K562 (cell line): ENCODE results near the gene PIGK. TPM values are rescaled to one million over a fixed set of nuclear protein-coding genes. Genes with fewer than 3 reads are reported as not detected.

Experiments
- GTF2A2 ChIP-seq: IDR thresholded peaks from 2 replicates; pipeline ENCODE4 v1.6.1; 2016; ENCODE audit warnings: mild to moderate bottlenecking, missing genetic modification characterization, missing compliant biosample characterization
- SNRNP70 ChIP-seq: fragments of 200-400 bp; formaldehyde crosslinking; optimal IDR thresholded peaks from 2 replicates; pipeline ENCODE3; 2017; ENCODE audit warnings: low read depth, low read length
- TAL1 ChIP-seq: fragments of 450-650 bp; IDR thresholded peaks from 2 replicates; pipeline ENCODE4 v1.6.1; 2016; ENCODE audit warnings: mild to moderate bottlenecking
- ZBED1 ChIP-seq: IDR thresholded peaks from 2 replicates; pipeline ENCODE4 v1.6.1; 2014
- ZNF133 ChIP-seq: fragments of 250-450 bp; sonication (Bioruptor Pico); IDR thresholded peaks from 2 replicates; pipeline ENCODE4 v1.4.0; 2020; ENCODE audit warnings: mild to moderate bottlenecking
- polyA plus RNA-seq, 8 experiments: library from polyadenylated mRNA; depleted of rRNA in 4 of 8; stranded (reverse) in 5 of 8; unstranded in 3 of 8; fragments of >200 nt; fragmentation: Nextera tagmentation in 2 of 8; fragmentation: Illumina TruSeq in 1 of 8; extraction: Ambion mirVana in 2 of 8; extraction: Trizol in 1 of 8; gene quantifications; 2 replicates each; pipeline versions ENCODE4 v1.2.1 to v1.2.3, GENCODE V29; 2011 to 2014; ENCODE audit warnings: inconsistent platforms in 1 of 8, missing spikeins in 1 of 8
- total RNA-seq, 7 experiments: library from RNA; depleted of rRNA in 6 of 7; stranded (reverse); fragments of >200 nt in 6 of 7; fragmentation: Illumina TruSeq in 2 of 7; extraction: Trizol in 2 of 7; gene quantifications; 2 replicates each; pipeline versions ENCODE4 v1.2.1 to v1.2.3, GENCODE V29; 2011 to 2021; ENCODE audit warnings: low replicate concordance in 1 of 7
- TF ChIP-seq, protein P1 (sequence below): fragments of 200-600 bp; sonication (generic); IDR thresholded peaks from one replicate; pipeline ENCODE4 v1.6.1; 2012; ENCODE audit warnings: mild to moderate bottlenecking, low read depth, low read length, inconsistent platforms
- TF ChIP-seq, protein P2 (sequence below): fragments of 250-450 bp; sonication (Bioruptor Pico); IDR thresholded peaks from 2 replicates; pipeline ENCODE4 v1.8.0; 2021; ENCODE audit warnings: moderate library complexity, mild to moderate bottlenecking, inconsistent platforms
- TF ChIP-seq, protein P3 (sequence below): fragments of 250-450 bp; sonication (Bioruptor Pico); IDR thresholded peaks from 2 replicates; pipeline ENCODE4 v1.8.0; 2021; ENCODE audit warnings: mild to moderate bottlenecking, moderate library complexity

Gene PIGK
- total and polyA plus RNA-seq, 9 of the 15 experiments (the other 6 are each of a cell fraction or from before 2014, with no cell fraction given): 15.7 to 59.5 (median 29.9) TPM

DNA sequence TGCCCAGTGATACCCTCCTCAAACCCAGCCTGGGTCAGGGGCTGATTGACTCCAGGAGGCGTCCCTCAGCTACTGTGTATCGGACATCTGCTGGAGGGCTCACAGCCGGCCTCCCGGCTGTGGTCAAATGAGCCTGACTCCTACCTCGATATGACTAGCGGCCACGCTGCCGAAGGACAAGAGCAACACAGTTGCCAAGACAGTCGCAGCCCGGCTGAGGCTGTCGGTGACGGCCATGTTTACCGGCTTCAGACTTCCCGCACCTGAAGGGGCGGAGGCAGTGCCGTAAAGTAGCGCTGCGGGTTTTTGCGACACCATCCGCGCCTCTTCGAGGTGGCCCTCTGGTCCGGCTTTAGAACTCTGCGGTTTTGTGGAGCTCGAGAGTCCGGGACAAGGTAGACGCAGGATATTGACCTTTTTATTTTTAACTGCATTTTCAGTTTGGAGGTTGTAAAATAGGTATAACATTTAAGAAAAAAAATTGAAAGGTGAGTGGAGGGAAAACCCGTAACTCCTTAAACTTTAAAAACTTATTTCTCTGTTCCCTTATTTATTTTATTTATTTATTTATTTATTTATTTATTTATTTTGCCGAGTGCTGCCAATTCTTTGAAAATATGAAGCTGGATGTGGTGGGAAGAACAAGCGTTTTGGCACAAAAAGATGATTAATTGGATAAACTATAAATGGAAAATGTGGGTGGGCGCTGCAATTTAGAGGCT lies at the start of gene PIGK (continued):
- TF ChIP-seq, protein P1, sequence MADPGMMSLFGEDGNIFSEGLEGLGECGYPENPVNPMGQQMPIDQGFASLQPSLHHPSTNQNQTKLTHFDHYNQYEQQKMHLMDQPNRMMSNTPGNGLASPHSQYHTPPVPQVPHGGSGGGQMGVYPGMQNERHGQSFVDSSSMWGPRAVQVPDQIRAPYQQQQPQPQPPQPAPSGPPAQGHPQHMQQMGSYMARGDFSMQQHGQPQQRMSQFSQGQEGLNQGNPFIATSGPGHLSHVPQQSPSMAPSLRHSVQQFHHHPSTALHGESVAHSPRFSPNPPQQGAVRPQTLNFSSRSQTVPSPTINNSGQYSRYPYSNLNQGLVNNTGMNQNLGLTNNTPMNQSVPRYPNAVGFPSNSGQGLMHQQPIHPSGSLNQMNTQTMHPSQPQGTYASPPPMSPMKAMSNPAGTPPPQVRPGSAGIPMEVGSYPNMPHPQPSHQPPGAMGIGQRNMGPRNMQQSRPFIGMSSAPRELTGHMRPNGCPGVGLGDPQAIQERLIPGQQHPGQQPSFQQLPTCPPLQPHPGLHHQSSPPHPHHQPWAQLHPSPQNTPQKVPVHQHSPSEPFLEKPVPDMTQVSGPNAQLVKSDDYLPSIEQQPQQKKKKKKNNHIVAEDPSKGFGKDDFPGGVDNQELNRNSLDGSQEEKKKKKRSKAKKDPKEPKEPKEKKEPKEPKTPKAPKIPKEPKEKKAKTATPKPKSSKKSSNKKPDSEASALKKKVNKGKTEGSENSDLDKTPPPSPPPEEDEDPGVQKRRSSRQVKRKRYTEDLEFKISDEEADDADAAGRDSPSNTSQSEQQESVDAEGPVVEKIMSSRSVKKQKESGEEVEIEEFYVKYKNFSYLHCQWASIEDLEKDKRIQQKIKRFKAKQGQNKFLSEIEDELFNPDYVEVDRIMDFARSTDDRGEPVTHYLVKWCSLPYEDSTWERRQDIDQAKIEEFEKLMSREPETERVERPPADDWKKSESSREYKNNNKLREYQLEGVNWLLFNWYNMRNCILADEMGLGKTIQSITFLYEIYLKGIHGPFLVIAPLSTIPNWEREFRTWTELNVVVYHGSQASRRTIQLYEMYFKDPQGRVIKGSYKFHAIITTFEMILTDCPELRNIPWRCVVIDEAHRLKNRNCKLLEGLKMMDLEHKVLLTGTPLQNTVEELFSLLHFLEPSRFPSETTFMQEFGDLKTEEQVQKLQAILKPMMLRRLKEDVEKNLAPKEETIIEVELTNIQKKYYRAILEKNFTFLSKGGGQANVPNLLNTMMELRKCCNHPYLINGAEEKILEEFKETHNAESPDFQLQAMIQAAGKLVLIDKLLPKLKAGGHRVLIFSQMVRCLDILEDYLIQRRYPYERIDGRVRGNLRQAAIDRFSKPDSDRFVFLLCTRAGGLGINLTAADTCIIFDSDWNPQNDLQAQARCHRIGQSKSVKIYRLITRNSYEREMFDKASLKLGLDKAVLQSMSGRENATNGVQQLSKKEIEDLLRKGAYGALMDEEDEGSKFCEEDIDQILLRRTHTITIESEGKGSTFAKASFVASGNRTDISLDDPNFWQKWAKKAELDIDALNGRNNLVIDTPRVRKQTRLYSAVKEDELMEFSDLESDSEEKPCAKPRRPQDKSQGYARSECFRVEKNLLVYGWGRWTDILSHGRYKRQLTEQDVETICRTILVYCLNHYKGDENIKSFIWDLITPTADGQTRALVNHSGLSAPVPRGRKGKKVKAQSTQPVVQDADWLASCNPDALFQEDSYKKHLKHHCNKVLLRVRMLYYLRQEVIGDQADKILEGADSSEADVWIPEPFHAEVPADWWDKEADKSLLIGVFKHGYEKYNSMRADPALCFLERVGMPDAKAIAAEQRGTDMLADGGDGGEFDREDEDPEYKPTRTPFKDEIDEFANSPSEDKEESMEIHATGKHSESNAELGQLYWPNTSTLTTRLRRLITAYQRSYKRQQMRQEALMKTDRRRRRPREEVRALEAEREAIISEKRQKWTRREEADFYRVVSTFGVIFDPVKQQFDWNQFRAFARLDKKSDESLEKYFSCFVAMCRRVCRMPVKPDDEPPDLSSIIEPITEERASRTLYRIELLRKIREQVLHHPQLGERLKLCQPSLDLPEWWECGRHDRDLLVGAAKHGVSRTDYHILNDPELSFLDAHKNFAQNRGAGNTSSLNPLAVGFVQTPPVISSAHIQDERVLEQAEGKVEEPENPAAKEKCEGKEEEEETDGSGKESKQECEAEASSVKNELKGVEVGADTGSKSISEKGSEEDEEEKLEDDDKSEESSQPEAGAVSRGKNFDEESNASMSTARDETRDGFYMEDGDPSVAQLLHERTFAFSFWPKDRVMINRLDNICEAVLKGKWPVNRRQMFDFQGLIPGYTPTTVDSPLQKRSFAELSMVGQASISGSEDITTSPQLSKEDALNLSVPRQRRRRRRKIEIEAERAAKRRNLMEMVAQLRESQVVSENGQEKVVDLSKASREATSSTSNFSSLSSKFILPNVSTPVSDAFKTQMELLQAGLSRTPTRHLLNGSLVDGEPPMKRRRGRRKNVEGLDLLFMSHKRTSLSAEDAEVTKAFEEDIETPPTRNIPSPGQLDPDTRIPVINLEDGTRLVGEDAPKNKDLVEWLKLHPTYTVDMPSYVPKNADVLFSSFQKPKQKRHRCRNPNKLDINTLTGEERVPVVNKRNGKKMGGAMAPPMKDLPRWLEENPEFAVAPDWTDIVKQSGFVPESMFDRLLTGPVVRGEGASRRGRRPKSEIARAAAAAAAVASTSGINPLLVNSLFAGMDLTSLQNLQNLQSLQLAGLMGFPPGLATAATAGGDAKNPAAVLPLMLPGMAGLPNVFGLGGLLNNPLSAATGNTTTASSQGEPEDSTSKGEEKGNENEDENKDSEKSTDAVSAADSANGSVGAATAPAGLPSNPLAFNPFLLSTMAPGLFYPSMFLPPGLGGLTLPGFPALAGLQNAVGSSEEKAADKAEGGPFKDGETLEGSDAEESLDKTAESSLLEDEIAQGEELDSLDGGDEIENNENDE: no peak
- TF ChIP-seq GTF2A2 (tag): no peak
- no peak for TF ChIP-seq SNRNP70
- TF ChIP-seq ZBED1: no peak
- TF ChIP-seq, protein P2, sequence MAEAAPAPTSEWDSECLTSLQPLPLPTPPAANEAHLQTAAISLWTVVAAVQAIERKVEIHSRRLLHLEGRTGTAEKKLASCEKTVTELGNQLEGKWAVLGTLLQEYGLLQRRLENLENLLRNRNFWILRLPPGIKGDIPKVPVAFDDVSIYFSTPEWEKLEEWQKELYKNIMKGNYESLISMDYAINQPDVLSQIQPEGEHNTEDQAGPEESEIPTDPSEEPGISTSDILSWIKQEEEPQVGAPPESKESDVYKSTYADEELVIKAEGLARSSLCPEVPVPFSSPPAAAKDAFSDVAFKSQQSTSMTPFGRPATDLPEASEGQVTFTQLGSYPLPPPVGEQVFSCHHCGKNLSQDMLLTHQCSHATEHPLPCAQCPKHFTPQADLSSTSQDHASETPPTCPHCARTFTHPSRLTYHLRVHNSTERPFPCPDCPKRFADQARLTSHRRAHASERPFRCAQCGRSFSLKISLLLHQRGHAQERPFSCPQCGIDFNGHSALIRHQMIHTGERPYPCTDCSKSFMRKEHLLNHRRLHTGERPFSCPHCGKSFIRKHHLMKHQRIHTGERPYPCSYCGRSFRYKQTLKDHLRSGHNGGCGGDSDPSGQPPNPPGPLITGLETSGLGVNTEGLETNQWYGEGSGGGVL (CRISPR knock-in tag): no peak
- TF ChIP-seq, protein P3, sequence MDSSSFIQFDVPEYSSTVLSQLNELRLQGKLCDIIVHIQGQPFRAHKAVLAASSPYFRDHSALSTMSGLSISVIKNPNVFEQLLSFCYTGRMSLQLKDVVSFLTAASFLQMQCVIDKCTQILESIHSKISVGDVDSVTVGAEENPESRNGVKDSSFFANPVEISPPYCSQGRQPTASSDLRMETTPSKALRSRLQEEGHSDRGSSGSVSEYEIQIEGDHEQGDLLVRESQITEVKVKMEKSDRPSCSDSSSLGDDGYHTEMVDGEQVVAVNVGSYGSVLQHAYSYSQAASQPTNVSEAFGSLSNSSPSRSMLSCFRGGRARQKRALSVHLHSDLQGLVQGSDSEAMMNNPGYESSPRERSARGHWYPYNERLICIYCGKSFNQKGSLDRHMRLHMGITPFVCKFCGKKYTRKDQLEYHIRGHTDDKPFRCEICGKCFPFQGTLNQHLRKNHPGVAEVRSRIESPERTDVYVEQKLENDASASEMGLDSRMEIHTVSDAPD: no peak
- TF ChIP-seq TAL1: no peak
- TF ChIP-seq ZNF133 (CRISPR knock-in tag): no peak
